Ovary (tissue), 3 donors: Measurements from ENCODE around the gene CAMKK2.

Source experiments
- POLR2A ChIP-seq: fragments of 450-650 bp; IDR thresholded peaks from one replicate; pipeline ENCODE4 v1.6.1; 2017; ENCODE audit warnings: antibody characterized with exemption, mild to moderate bottlenecking, moderate library complexity
- TF ChIP-seq, protein P1 (sequence below), 3 donors: fragments of 450-650 bp in 2 of 3; fragments of 200-600 bp in 1 of 3; IDR thresholded peaks; one replicate each; pipeline versions ENCODE4 v1.5.1 to v1.8.0; 2016 to 2022; ENCODE audit warnings: antibody characterized with exemption in 3 of 3, mild to moderate bottlenecking in 1 of 3
- donor health status: DM: no; HTN: no; CAD: no.

DNA sequence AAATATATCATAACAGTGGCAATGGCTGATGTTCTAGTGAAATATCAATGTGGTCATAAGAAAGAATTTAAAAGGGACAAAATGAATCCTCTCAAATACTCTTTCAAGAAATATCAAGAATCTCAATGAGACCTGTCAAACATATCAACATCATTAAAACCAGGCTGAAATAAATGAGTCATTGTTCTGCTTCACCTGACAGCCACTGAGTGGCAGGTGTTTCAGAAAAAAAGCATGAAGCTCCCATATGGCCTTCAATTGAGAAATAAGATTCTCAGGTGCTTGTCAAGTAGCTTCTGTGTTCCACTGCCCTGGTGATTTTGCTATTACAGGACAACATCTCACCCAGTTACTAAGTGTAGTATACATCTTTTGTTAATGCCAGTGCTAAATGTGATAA, 34.2 kb upstream of the CAMKK2 start:
- TF ChIP-seq POLR2A: no peak
- TF ChIP-seq, protein P1, sequence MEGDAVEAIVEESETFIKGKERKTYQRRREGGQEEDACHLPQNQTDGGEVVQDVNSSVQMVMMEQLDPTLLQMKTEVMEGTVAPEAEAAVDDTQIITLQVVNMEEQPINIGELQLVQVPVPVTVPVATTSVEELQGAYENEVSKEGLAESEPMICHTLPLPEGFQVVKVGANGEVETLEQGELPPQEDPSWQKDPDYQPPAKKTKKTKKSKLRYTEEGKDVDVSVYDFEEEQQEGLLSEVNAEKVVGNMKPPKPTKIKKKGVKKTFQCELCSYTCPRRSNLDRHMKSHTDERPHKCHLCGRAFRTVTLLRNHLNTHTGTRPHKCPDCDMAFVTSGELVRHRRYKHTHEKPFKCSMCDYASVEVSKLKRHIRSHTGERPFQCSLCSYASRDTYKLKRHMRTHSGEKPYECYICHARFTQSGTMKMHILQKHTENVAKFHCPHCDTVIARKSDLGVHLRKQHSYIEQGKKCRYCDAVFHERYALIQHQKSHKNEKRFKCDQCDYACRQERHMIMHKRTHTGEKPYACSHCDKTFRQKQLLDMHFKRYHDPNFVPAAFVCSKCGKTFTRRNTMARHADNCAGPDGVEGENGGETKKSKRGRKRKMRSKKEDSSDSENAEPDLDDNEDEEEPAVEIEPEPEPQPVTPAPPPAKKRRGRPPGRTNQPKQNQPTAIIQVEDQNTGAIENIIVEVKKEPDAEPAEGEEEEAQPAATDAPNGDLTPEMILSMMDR (IDR thresholded peaks at IDR 0.05): no peak
